Activated T-cell treated with anti-CD3 and anti-CD28 coated beads for 48 hours (primary cell): ENCODE results near the gene PLK2.

Experiments
- DNase-seq: peaks from one replicate; pipeline ENCODE4 v3.0.0-alpha.2; 2020; ENCODE audit warnings: low read depth

Gene PLK2

DNA sequence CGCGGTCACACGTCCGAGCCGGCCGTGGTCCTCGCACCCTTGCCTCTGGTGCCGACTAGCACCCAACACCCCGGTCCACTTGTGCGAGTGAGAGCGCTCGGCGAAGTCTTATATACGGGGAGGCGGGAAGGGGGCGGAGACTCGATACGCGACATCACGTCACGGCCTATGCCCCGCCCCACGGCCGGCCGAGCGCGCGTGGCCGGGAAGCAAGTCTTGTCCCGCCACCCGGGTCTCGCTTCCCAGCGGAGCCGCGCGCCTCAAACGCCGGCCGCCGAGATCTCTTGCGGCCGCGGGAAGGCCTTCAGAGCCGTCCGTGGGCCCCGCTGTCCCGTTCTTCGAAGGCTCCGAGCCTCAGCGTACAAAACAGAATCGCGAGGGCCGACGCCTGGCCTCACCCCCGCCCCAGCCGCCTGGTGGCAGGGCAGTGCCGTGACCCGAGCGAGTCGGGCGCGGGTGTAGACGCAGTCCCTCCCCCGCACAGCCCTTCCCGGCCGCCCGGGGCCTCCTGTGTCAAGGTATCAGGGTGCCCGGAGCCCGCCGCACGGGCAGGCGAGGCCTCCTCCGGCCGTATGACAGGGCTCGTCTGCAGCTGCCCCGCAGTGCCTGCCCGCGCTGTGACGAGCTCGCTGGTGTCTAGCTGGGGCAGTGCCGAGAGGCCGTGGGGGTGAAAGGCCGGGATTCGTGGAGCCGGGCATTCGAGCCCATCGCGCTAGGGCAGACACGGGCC is at the start of gene PLK2:
Gene PLK2 (minus strand): TSS at position 85 of the 730 bp plus-strand sequence. CDS start 127 bp downstream, outside the sequence.
- peak; percentile 75 for DNase-seq

- no peak for DNase-seq
Observed at GRCh38 chr5:58507715-58508114, 47.8 kb upstream of the PLK2 start.

GRCh38 chr5:58505971-58506640 is 46.2 kb upstream of the PLK2 start:
- DNase-seq = no peak

DNA sequence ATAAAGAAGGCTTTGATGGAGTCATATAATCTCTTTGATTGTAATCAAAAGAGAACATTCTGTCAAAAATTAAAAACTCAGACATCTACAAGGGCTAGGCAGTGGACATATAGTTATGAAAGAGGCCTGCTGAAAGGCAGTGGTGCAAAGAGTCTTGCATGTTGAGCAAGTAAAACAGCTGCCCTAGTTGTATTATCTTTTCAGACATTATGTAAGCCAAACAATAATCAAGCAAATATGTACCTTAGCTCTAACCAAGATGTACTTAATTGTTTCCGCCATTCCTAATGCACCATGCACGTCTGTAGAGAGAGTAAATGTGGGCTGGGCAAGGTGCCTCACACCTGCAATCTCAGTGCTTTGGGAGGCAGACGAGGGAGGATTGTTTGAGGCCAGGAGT is 45.6 kb upstream of the PLK2 start:
- no peak for DNase-seq

GRCh38 chr5:58504766-58505165 is 44.9 kb upstream of the PLK2 start:
- no peak for DNase-seq

DNA sequence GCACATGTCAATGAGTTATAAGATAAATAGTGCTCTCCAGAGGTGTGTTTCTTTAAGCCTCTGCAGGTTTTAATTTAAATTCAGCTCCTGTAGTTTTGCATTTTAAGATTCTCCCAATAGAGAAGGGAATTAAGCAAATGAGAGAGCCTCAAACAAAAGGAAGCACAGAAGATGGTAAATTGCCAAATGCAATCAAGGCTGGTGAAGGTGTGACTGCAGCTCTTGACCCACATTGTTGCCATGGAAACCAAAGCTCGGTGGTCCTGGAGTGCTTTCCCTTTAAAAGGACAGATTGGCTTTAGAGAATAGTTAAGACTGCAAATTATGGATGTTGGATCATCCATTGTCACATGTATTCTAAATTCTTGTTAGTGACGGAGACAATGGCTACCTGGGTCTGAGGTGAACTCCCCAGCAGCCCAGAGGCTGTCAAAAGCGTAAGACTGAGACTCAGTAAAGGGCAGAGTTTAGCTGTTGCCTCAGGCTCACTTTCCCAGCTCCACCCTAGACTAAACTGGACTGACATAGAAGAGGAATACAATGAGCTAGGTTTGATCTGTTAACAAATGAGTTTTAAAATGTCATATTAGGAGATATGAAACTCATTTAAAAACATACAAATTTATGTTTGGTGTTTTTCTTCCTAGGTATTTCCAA is 43.6 kb upstream of the PLK2 start:
- DNase-seq = no peak

DNA sequence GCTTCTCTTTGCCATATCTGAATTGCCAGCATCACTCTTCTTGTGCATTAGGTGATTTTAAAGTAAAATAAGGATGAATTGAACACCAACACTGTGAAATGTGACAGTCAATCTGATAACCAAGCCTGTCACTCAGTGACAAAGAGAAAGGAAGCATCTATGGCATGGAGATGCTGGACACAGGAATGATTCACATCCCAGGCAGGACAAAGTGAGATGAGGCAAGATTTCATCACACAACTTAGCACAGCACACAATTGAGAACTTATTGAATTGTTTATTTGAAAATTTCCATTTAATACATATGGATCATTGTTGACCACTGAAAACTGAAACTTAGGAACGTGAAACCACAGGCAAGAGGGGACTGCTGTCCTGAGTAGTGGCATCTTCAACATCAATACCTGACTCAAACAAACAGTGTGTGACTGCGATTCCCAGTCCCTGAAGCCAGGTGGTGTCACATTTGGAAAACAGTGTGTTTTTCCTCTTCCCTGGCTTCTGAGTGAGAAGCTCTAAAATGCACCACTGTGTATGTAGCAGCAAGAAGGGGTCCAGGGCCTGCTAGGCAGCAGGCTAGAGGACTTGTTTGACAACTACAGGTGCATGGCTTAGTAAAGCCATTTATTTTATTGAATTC is 42.0 kb upstream of the PLK2 start:
- DNase-seq = no peak

GRCh38 chr5:58499941-58500340 is 40.1 kb upstream of the PLK2 start:
- DNase-seq = no peak

DNA sequence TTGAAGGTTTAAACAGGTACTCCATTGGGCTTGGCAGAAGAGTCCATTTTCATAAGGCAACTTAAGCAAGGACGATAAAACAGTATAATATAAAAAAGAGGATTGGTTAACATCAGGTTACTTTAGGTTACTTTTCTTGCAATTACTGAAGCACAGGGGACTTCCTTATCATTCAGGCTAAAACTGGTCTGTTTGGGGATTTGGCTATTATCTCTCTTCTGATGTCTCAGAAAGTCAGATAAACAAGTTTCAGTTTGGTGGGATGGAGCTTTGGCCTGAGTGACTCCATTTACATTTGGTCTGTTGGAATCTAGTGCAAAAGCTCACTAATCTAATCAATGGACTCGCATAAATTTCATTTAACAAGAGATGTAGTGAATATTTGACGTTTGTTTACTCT is 39.3 kb upstream of the PLK2 start:
- no peak for DNase-seq

GRCh38 chr5:58498340-58498942 is 38.6 kb upstream of the PLK2 start:
- no peak for DNase-seq

DNA sequence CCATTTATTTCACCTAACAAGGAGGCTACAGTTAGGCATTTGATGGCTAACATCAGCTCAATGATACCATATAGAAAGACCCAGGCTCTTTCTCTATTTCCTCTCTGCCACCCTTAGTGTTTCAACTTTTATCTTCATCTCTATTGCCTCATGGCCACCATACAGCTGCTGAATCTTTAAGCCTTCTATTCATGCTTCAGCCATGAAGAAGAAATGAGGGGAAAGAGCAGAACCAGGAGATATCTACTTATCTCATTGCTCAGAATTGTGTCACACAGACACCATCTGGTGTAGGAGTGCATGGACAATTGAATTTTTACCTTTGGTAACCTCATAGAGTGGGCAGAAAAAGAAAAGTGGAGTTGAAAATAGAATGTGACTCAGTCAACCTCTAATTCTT is 38.0 kb upstream of the PLK2 start:
- no peak for DNase-seq

DNA sequence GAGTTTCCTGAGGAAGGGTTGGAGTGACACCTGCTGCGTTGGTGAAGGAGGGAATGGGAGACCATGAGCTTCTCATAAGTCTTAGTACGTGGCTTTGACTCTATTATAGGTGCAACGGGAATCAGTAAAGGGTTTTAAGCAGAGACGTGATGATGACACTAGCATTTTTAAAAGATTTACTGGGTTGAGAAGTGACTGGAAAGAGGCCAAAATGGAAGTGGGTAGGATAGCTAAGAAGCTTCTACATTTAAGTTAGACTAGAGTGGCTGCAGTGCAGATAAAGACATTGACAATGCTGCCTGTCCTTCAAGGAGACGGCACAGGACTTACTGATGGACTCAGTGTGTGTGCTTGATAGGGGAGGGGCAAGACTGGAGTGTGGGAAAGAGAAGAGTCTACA is 37.5 kb upstream of the PLK2 start:
- DNase-seq = no peak

- no peak for DNase-seq
Observed at GRCh38 chr5:58496488-58496887, 36.6 kb upstream of the PLK2 start.

- DNase-seq = no peak
Observed at GRCh38 chr5:58493141-58493540, 33.3 kb upstream of the PLK2 start.

DNA sequence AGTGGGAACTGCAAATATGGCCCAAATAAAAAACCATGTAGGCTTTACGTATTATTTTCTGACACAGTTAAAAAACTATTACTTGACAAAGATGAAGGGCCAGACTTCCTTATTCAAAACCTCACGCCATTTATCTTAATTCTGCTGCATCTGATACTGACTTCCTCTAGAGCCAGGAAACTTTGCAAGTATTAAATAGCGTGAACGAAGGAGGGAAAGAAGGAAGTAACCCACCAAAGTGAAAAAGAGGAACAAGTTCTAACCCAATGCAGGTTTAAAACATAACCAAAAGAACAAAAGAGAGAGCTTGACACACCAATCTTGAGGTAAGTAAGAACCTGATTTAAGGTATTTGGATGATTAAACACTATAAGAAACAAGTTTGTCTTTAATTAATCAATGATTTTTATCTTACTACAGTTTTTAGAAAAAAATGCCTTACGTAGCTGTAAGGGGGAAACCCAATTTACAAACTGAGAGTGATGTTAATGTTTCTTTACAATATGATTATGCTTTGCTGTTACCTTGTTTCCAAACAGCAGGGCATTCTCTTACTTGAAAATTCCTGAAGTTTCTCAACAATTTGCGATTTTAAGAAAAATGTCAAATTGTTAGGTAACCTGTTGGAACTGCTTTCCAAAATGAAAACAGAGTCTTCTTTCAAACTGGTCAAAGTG is 31.5 kb upstream of the PLK2 start, which contains the start of gene GAPT:
Gene GAPT (plus strand): TSS at position 220 of the 677 bp plus-strand sequence. CDS start 3,102 bp downstream, outside the sequence.
- DNase-seq = no peak

DNA sequence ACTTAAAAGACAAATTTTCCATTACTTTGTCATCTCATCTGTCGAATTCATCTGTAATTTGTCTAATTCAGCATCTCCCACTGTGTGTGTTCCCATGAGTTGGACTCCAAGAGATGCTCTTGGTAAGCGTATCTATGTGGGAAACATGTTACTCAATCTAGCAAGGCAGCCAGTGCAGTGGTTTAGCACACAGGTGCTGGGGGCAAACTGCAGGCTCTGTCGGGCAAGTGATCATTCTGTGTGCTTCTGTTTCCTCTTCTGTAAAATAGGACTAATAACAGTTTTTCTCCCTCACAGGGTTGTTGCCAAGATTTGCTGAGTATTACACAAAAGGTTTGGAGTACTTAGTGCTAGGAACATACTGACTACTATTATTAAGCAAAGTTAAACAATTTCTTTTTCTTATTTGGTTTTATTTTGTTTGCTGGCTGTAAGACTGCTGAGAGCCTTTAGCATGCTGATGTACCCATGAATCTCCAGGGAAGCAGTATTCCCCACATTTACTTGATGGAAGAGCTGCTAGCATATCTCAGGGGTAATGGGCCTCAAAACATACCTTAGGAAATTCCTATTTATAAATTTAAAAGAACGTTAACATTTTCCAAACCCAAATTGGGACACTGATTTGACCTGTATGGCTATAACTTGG is 30.6 kb upstream of the PLK2 start:
- DNase-seq = no peak

DNA sequence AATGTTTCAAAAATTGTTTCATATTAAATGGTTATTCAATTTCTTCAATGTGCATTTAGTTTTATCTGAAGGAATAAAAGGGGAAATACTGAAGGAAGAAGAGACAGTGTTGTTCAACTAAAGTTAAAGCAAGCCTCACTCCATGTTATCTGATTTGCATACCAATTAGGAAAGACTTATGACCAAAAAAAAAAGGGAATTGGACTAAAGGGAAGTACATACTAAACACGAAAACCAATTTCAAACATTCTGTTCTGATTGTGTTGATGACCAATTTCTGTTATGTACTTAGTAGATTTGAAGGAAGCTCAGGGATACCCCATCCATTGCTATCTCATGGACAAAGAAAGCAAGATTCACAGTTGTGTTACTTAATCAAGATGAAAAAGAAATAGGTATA is 26.4 kb upstream of the PLK2 start:
- DNase-seq = no peak

DNA sequence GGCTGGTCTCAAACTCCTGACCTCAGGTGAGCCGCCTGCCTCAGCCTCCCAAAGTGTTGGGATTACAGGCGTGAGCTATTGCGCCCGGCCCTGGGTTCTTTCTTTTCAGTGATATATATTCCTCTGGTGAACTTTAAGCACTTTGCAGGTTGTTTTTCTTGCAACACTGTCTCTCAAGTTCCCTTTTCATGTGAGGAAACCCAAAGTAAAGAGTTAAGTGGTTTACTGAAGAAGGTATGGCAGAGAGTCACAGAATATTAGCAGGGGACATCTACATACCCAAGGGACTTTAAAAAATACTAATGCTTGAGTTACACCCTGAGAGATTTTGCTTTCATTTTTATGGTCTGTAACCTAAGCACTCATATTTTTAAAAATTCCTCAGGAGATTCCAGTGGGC is 24.6 kb upstream of the PLK2 start:
- no peak for DNase-seq

GRCh38 chr5:58482536-58482935 is 22.6 kb upstream of the PLK2 start:
- DNase-seq = no peak

- DNase-seq = no peak
Observed at GRCh38 chr5:58481828-58482227, 21.9 kb upstream of the PLK2 start.

DNA sequence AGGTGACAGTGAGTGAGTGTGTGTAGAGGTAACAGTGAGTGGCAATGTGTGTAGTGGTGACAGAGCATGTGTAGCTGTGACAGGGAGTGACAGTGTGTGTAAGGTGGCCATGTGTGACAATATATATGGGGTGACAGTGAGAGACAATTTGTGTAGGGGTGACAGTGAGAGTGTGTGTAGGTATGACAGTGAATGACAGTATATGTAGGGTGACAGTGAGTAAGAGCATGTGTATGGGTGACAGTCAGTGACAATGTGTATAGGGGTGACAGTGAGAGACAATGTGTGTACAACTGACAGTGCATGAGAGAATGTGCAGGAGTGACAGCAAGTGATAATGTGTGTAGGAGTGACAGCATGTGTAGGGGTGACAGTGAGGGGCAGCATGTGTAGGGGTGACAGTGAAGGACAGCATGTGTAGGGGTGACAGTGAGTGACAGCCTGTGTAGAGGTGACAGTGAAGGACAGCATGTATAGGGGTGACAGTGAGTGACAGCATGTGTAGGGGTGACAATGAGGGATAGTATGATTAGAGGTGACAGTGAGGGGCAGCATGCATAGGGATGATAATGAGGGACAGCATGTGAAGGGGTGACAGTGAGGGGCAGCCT is 21.3 kb upstream of the PLK2 start:
- no peak for DNase-seq
